H4 (cell line): ENCODE results near the gene LSM12. TPM values are rescaled to one million over a fixed set of nuclear protein-coding genes. Genes with fewer than 3 reads are reported as not detected.

Experiments
- DNase-seq: peaks from one replicate; pipeline ENCODE4 v3.0.0-alpha.2; 2015; ENCODE audit warnings: low spot score
- total RNA-seq: library from RNA; depleted of rRNA; stranded (reverse); fragments of >200 nt; shearing (Covaris generic); gene quantifications from 2 replicates; pipeline ENCODE4 v1.2.3, GENCODE V29; 2014; rRNA removed

The LSM12 gene
- total RNA-seq, 1 experiment from 2014 or later: 65.0 TPM

DNA sequence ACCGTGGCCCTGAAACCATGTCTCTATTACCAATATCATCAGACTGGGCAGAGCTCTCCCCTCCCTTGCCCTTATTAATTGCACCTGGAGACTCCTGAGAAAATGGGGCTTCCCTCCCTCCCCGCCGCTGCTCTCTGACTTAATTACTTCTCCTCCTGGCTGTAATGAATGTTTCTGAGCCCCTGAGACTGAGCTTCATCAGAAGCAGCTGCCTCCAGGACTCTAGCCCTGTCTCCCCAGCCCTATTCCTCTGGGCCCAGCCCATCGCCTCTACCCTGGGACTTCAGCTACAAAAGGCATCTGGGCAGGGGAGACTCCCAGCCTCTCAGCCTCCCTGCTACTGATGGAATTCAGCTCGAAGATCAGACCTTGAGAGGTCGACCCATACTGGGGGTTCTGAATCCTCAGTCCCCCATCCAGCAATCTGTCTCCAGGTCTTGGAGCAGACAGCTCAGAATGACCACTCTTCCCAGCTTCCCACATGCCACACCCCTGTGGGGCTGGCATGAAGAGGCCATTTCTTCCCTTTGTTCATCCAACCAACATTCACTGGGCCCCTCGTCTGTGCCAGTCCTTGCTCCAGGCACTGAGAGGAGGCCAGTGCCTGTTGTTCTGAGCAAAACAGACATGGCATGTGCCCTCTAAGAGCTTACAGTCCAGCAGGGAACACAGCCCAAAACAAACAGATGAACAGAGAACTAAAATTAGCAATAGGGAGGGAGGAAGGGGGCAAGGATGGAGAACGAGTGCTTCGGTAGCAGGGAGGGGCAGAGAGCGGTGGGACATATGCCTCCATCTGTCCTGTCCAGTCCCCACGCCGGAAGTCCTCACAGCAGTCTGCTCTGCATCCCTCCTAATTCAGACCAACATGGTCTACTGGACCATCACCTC is 79.1 kb downstream of the LSM12 start:
- no peak for DNase-seq

DNA sequence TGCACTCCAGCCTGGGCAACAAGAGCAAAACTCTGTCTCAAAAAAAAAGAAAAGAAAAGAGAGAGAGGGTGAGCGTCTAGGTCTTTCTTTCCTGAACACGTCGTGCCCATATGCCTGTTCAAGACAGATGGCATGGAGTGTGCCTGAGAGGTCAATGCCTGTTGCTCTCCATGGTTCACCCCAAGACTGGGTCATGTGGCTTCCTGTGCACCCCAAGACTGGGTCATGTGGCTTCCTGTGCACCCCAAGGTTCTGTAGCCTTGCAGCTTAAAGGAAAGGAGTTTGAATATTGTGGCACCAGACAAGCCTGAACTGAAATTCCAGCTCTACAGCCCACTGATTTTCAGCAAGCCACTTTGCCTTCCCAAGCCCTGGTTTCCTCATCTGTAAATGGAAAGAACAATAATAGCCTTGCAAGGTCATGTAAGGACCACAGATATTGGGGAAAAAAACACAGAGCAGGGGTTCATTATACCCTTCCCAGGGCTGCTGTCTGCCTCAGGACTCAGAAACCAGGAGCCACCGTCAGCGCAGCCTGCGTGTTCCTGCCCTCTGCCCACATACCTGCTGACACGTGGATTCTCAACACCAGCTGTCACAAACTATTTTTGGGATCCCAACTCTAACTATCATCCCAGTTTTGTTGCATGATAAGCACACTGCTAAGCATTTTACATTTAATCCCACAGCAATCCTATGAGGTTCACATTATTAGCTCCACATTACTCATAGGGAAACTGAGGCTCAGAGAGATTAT is 80.1 kb downstream of the LSM12 start:
- no peak for DNase-seq

- DNase-seq: no peak
These were observed 82.0 kb downstream of the LSM12 start for GRCh38 chr17:43984521-43984920.

Other genes with a start within 250 kb of the LSM12 start
- gene MPP3, start 233.5 kb downstream of the LSM12 start, total RNA-seq: 4.0 and 4.3 TPM in 2 replicates
- gene CD300LG, start 219.5 kb downstream of the LSM12 start, total RNA-seq: not detected in 2 replicates
- gene MPP2, start 159.1 kb downstream of the LSM12 start, total RNA-seq: 1.2 and 1.8 TPM in 2 replicates
- gene PPY, start 124.2 kb downstream of the LSM12 start, total RNA-seq: not detected in 2 replicates
- gene PYY, start 112.7 kb downstream of the LSM12 start, total RNA-seq: 0.17 TPM in 1 of 2 replicates, not detected in the other
- gene NAGS, start 62.0 kb downstream of the LSM12 start, total RNA-seq: 1.0 and 3.1 TPM in 2 replicates
- 45.9 and 54.9 TPM in 2 replicates for gene TMEM101, start 51.7 kb downstream of the LSM12 start, total RNA-seq
- 51.0 and 71.2 TPM in 2 replicates for gene G6PC3, start 4.1 kb upstream of the LSM12 start, total RNA-seq
- 13.7 and 16.8 TPM in 2 replicates for gene HDAC5, start 57.0 kb upstream of the LSM12 start, total RNA-seq
- gene HROB, start 75.3 kb upstream of the LSM12 start, total RNA-seq: 4.0 and 7.0 TPM in 2 replicates
- not detected in 2 replicates for gene ASB16, start 104.0 kb upstream of the LSM12 start, total RNA-seq
- 16.4 and 19.1 TPM in 2 replicates for gene TMUB2, start 120.3 kb upstream of the LSM12 start, total RNA-seq
- gene ATXN7L3, start 133.2 kb upstream of the LSM12 start, total RNA-seq: 26.6 and 33.0 TPM in 2 replicates
- gene UBTF, start 153.0 kb upstream of the LSM12 start, total RNA-seq: 36.4 and 40.3 TPM in 2 replicates
- gene SLC4A1, start 201.5 kb upstream of the LSM12 start, total RNA-seq: not detected in 2 replicates
- gene RUNDC3A, start 241.9 kb upstream of the LSM12 start, total RNA-seq: not detected in 2 replicates